Right lobe of liver (tissue), 6 donors: ENCODE results near the gene ENTR1. TPM values are rescaled to one million over a fixed set of nuclear protein-coding genes. Genes with fewer than 3 reads are reported as not detected.

ENCODE experiments used
- ATAC-seq, 4 donors: fragments of 200-7000 bp; cut with Tn5 transposase; one replicate each; pipeline ENCODE4 v1.9.1; 2020; ENCODE audit warnings: mild to moderate bottlenecking in 4 of 4, moderate library complexity in 4 of 4
- DNase-seq, 3 donors: peaks; one replicate each; pipeline ENCODE4 v3.0.0-alpha.2; 2020
- H3K27ac ChIP-seq, 3 donors: fragments of 200-600 bp; one replicate each; pipeline ENCODE4 v1.8.0; 2022
- H3K27me3 ChIP-seq, 2 donors: fragments of 200-600 bp; one replicate each; pipeline ENCODE4 v1.8.0; 2022
- H3K36me3 ChIP-seq, 4 donors: fragments of 200-600 bp; sonication (generic) in 1 of 4; one replicate each; pipeline versions ENCODE4 v1.5.1 to v1.8.0; 2017 to 2022; ENCODE audit warnings: control low read depth in 1 of 4
- H3K4me1 ChIP-seq, 4 donors: fragments of 200-600 bp; sonication (generic) in 1 of 4; one replicate each; pipeline versions ENCODE4 v1.5.1 to v1.8.0; 2017 to 2022; ENCODE audit warnings: control low read depth in 1 of 4
- H3K4me3 ChIP-seq, 3 donors: fragments of 200-600 bp; one replicate each; pipeline ENCODE4 v1.8.0; 2022
- H3K9me3 ChIP-seq, 4 donors: fragments of 200-600 bp; sonication (generic) in 1 of 4; one replicate each; pipeline versions ENCODE4 v1.5.1 to v1.8.0; 2017 to 2022; ENCODE audit warnings: control low read depth in 1 of 4
- POLR2A ChIP-seq: fragments of 450-650 bp; IDR thresholded peaks from one replicate; pipeline ENCODE4 v1.6.1; 2017; ENCODE audit warnings: antibody characterized with exemption, mild to moderate bottlenecking
- WGBS: methylation state at CpG from one replicate; pipeline ENCODE4 v1.1.6; 2018; ENCODE audit warnings: low coverage, low lambda C conversion rate; ENCODE audit not compliant: insufficient coverage; ENCODE audit errors: missing lambda C conversion rate; 5-methylcytosine and 5-hydroxymethylcytosine counted together
- intact Hi-C, 2 donors: fragments of 100-400 bp; cut with DNase I; formaldehyde crosslinking; loops; one replicate each; pipeline versions ENCODE4 v1.11.2 to v1.14.1; 2022
- total RNA-seq, 6 experiments: library from RNA; depleted of rRNA in 2 of 6; stranded (reverse); fragments of >200 nt in 2 of 6; fragmentation: NEBNext Ultra II Directional in 3 of 6; extraction: Animal tissue kit (Norgen Biotek cat#: 25700) in 3 of 6; gene quantifications; one replicate each; pipeline versions ENCODE4 v1.1.0 to v1.2.4, GENCODE V29; 2016 to 2023
- TF ChIP-seq, protein P1 (sequence below), 4 donors: fragments of 200-600 bp in 3 of 4; fragments of 450-650 bp in 1 of 4; IDR thresholded peaks; one replicate each; pipeline versions ENCODE4 v1.5.1 to v1.8.0; 2016 to 2022; ENCODE audit warnings: antibody characterized with exemption in 4 of 4, mild to moderate bottlenecking in 2 of 4
- donor health status: DM: no; HTN: yes; CAD: no.
- donor health status: DM: no; HTN: no; CAD: no.
- donor health status: DM: no; HTN: no; CAD: no.
- donor health status: DM: no; HTN: yes; CAD: no.
- donor health status: DM: no; HTN: yes; CAD: no.

ENTR1 gene
- total RNA-seq, 6 experiments from 2014 or later = 27.9 to 53.5 (median 35.4) TPM

DNA sequence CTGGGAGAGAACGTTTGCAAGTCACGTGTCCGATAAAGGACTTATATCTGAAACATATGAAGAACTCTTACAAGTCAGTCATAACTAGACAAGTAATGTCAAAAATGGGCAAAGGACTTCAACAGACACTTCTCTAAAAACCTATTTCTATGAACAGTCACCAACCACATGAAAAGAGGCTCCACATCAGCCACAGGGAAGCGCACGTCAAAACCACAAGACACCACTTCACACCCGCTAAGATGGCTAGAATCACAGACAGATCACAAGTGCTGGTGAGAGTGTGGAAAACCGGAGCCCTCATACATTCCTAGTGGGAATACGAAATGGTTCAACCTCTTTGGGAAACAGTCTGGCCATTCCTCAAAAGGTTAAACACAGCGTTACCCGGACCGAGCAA is 25.4 kb downstream of the ENTR1 start:
- WGBS = 80% methylated on average over 11 of the region's 11 CpGs
- H3K4me1 ChIP-seq = no peaks in the 10 kb centered on the region
- no peak for TF ChIP-seq POLR2A
- TF ChIP-seq, protein P1, sequence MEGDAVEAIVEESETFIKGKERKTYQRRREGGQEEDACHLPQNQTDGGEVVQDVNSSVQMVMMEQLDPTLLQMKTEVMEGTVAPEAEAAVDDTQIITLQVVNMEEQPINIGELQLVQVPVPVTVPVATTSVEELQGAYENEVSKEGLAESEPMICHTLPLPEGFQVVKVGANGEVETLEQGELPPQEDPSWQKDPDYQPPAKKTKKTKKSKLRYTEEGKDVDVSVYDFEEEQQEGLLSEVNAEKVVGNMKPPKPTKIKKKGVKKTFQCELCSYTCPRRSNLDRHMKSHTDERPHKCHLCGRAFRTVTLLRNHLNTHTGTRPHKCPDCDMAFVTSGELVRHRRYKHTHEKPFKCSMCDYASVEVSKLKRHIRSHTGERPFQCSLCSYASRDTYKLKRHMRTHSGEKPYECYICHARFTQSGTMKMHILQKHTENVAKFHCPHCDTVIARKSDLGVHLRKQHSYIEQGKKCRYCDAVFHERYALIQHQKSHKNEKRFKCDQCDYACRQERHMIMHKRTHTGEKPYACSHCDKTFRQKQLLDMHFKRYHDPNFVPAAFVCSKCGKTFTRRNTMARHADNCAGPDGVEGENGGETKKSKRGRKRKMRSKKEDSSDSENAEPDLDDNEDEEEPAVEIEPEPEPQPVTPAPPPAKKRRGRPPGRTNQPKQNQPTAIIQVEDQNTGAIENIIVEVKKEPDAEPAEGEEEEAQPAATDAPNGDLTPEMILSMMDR (IDR thresholded peaks at IDR 0.05) = no peak
- H3K9me3 ChIP-seq = no peaks in the 10 kb centered on the region
- H3K27ac ChIP-seq = no peak overlapping the region
- DNase-seq (no peak), ATAC-seq (no peak)
- H3K4me3 ChIP-seq = no peak overlapping the region
- peaks cover 0 to 59% (median 22%) of the 10 kb centered on the region in 4 donors for H3K36me3 ChIP-seq
- H3K27me3 ChIP-seq = no peaks in the 10 kb centered on the region
- intact Hi-C loops = no loop called here

DNA sequence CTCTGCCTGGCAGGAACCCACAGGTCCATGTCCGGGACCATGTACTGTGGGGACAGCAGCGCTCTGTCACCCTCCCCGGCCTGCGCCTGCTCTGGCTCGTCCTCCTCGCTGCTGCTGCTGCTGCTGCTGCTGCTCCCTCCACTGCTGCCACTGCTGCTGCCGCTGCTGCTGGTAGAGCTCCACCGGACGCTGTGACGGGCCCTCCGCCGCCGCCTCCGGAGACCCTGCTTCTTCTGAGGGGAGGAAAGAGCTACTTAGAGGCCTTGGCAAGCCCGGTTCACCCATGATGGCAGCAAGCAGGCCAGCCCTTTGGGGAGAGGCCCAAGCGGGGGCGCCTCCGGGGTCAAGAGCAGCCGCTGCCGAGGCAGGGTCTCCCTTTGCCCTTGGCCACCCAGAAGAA is 27.0 kb downstream of the ENTR1 start:
- H3K4me3 ChIP-seq = no peak overlapping the region
- H3K4me1 ChIP-seq = peaks cover 0 to 6% (median 0%) of the 10 kb centered on the region in 4 donors
- intact Hi-C loops = no loop called here
- H3K27me3 ChIP-seq = no peaks in the 10 kb centered on the region
- no peak for ATAC-seq
- peaks cover 0 to 52% (median 20%) of the 10 kb centered on the region in 4 donors for H3K36me3 ChIP-seq
- H3K9me3 ChIP-seq = no peaks in the 10 kb centered on the region
- TF ChIP-seq POLR2A = no peak
- TF ChIP-seq, protein P1 (IDR thresholded peaks at IDR 0.05) = no peak
- WGBS = no CpG with 5 or more reads among the region's 20 CpGs
- H3K27ac ChIP-seq = no peak overlapping the region
- no peak for DNase-seq

DNA sequence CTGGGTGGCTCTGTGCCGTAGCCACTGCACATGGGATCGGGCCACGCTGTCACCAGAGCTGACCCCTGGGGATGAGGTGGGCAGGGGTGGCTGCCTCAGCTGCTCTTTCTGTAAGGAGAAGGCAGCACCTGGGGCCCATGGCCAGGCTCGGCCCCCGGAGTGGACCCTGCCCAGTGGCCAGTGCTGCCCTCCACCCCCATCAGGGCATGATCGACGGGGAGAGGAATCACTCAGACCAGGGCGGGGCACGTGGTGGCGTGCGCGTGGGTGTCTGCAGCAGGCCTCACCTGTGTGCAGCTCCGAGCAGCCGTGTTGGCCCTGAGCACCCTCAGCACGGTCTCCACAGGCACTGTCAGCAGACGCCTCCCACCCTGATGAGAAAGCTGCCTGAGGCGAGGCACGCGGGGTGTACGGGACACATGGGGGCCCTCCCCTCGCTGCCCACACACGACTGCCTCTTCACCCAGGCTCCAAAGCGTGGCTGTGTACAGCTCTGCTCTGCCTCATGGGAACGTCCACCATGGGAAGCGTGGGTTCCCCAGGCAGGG is 28.4 kb downstream of the ENTR1 start:
- Histone ChIP-seq H3K27ac (no peak overlapping the region), H3K27me3 (no peaks in the 10 kb centered on the region), H3K9me3 (no peaks in the 10 kb centered on the region), H3K4me3 (no peak overlapping the region), H3K4me1 (peaks cover 0 to 14% (median 0%) of the 10 kb centered on the region in 4 donors), H3K36me3 (peaks cover 0 to 41% (median 13%) of the 10 kb centered on the region in 4 donors)
- DNase-seq (no peak), ATAC-seq (no peak)
- intact Hi-C loops = no loop called here
- no CpG with 5 or more reads among the region's 25 CpGs for WGBS
- TF ChIP-seq POLR2A = no peak
- TF ChIP-seq, protein P1 (IDR thresholded peaks at IDR 0.05) = no peak

DNA sequence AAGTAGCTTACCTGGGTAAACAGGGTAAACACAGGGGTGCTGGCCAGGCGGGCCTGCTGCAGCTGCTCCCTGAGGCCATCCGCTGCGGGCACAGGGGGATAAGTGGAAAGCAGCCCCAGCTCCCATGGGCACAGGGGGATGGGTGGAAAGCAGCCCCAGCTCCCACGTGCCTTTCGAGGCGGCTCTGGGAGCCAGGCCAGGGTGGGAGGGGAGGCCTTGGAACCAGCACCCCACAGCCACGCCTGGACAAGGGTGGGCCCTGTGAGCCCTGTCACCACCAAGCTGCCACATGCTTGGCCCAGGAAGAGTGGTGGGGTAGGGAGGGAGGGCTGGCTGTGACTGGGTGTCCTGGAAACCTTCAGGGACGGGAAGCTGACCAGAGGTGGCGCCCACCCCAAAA is 29.1 kb downstream of the ENTR1 start:
- Histone ChIP-seq H3K4me1 (peaks cover 0 to 14% (median 0%) of the 10 kb centered on the region in 4 donors), H3K9me3 (no peaks in the 10 kb centered on the region), H3K4me3 (no peak overlapping the region), H3K27ac (no peak overlapping the region), H3K36me3 (peaks cover 0 to 39% (median 9%) of the 10 kb centered on the region in 4 donors), H3K27me3 (no peaks in the 10 kb centered on the region)
- no CpG with 5 or more reads among the region's 9 CpGs for WGBS
- DNase-seq = no peak
- ATAC-seq = no peak
- TF ChIP-seq, protein P1 (IDR thresholded peaks at IDR 0.05) = no peak
- no peak for TF ChIP-seq POLR2A
- intact Hi-C loops = no loop called here
